Measurements from ENCODE around the gene FBXW7.

Gene FBXW7

GRCh38 chr4:152415980-152416379 lies 119.9 kb downstream of the FBXW7 start:
- no peak overlapping the region for H3K4me3 Mint-ChIP-seq
- H3K27ac Mint-ChIP-seq, result no peak overlapping the region
- peaks cover 56% of the 10 kb centered on the region for H3K4me1 Mint-ChIP-seq
- no peaks in the 10 kb centered on the region for H3K9me3 Mint-ChIP-seq
- H3K36me3 Mint-ChIP-seq, result peaks cover 4% of the 10 kb centered on the region
- H3K27me3 Mint-ChIP-seq, result no peaks in the 10 kb centered on the region

GRCh38 chr4:152408514-152409327 lies 127.2 kb downstream of the FBXW7 start:
- peaks cover 12% of the 10 kb centered on the region for H3K36me3 Mint-ChIP-seq
- H3K4me3 Mint-ChIP-seq, result no peak overlapping the region
- H3K27me3 Mint-ChIP-seq, result no peaks in the 10 kb centered on the region
- peaks cover 15% of the 10 kb centered on the region for H3K4me1 Mint-ChIP-seq
- H3K27ac Mint-ChIP-seq, result no peak overlapping the region
- H3K9me3 Mint-ChIP-seq, result no peaks in the 10 kb centered on the region

- Mint-ChIP-seq H3K4me1 (peaks cover 41% of the 10 kb centered on the region), H3K9me3 (no peaks in the 10 kb centered on the region), H3K27ac (no peak overlapping the region), H3K36me3 (peaks cover 22% of the 10 kb centered on the region), H3K27me3 (no peaks in the 10 kb centered on the region), H3K4me3 (no peak overlapping the region)
These were observed 134.5 kb downstream of the FBXW7 start for GRCh38 chr4:152401424-152401823.

GRCh38 chr4:152399246-152399645 lies 136.6 kb downstream of the FBXW7 start:
- no peaks in the 10 kb centered on the region for H3K9me3 Mint-ChIP-seq
- H3K4me3 Mint-ChIP-seq, result no peak overlapping the region
- no peaks in the 10 kb centered on the region for H3K27me3 Mint-ChIP-seq
- peaks cover 22% of the 10 kb centered on the region for H3K36me3 Mint-ChIP-seq
- peaks cover 58% of the 10 kb centered on the region for H3K4me1 Mint-ChIP-seq
- no peak overlapping the region for H3K27ac Mint-ChIP-seq

GRCh38 chr4:152398060-152398459 lies 137.8 kb downstream of the FBXW7 start:
- H3K4me3 Mint-ChIP-seq, result no peak overlapping the region
- no peaks in the 10 kb centered on the region for H3K9me3 Mint-ChIP-seq
- H3K27me3 Mint-ChIP-seq, result no peaks in the 10 kb centered on the region
- peaks cover 26% of the 10 kb centered on the region for H3K36me3 Mint-ChIP-seq
- H3K4me1 Mint-ChIP-seq, result peaks cover 61% of the 10 kb centered on the region
- no peak overlapping the region for H3K27ac Mint-ChIP-seq

GRCh38 chr4:152394791-152395190 lies 141.1 kb downstream of the FBXW7 start:
- H3K36me3 Mint-ChIP-seq, result peaks cover 15% of the 10 kb centered on the region

GRCh38 chr4:152392079-152392478 lies 143.8 kb downstream of the FBXW7 start:
- Mint-ChIP-seq H3K36me3 (peaks cover 18% of the 10 kb centered on the region), H3K9me3 (no peaks in the 10 kb centered on the region)

More at GRCh38 chr4:152394791-152395190, 141.1 kb downstream of the FBXW7 start:
- H3K4me3 Mint-ChIP-seq, result no peak overlapping the region
- H3K4me1 Mint-ChIP-seq, result peaks cover 51% of the 10 kb centered on the region
- H3K9me3 Mint-ChIP-seq, result no peaks in the 10 kb centered on the region
- H3K27me3 Mint-ChIP-seq, result no peaks in the 10 kb centered on the region
- H3K27ac Mint-ChIP-seq, result no peak overlapping the region

GRCh38 chr4:152390216-152390615 lies 145.7 kb downstream of the FBXW7 start:
- Mint-ChIP-seq H3K4me3 (no peak overlapping the region), H3K4me1 (peaks cover 42% of the 10 kb centered on the region), H3K27me3 (no peaks in the 10 kb centered on the region), H3K9me3 (no peaks in the 10 kb centered on the region), H3K36me3 (peaks cover 14% of the 10 kb centered on the region), H3K27ac (no peak overlapping the region)

More at GRCh38 chr4:152392079-152392478, 143.8 kb downstream of the FBXW7 start:
- Mint-ChIP-seq H3K27me3 (no peaks in the 10 kb centered on the region), H3K4me1 (peaks cover 44% of the 10 kb centered on the region), H3K4me3 (no peak overlapping the region), H3K27ac (no peak overlapping the region)

- Mint-ChIP-seq H3K27me3 (no peaks in the 10 kb centered on the region), H3K36me3 (peaks cover 12% of the 10 kb centered on the region), H3K9me3 (no peaks in the 10 kb centered on the region), H3K4me1 (peaks cover 39% of the 10 kb centered on the region), H3K27ac (no peak overlapping the region), H3K4me3 (no peak overlapping the region)
These were observed 146.5 kb downstream of the FBXW7 start for GRCh38 chr4:152389359-152389758.

- H3K27ac Mint-ChIP-seq, result no peak overlapping the region
- H3K9me3 Mint-ChIP-seq, result no peaks in the 10 kb centered on the region
- peaks cover 45% of the 10 kb centered on the region for H3K4me1 Mint-ChIP-seq
- H3K4me3 Mint-ChIP-seq, result no peak overlapping the region
- H3K36me3 Mint-ChIP-seq, result peaks cover 6% of the 10 kb centered on the region
- H3K27me3 Mint-ChIP-seq, result no peaks in the 10 kb centered on the region
These were observed 150.3 kb downstream of the FBXW7 start for GRCh38 chr4:152385551-152385950.

GRCh38 chr4:152382057-152382785 lies 153.7 kb downstream of the FBXW7 start:
- Mint-ChIP-seq H3K27ac (peak overlapping the region; percentile 53), H3K9me3 (no peaks in the 10 kb centered on the region), H3K27me3 (no peaks in the 10 kb centered on the region), H3K36me3 (peaks cover 2% of the 10 kb centered on the region), H3K4me1 (peaks cover 33% of the 10 kb centered on the region), H3K4me3 (peak overlapping the region; percentile 73)

GRCh38 chr4:152380919-152381318 lies 155.0 kb downstream of the FBXW7 start:
- H3K4me1 Mint-ChIP-seq, result peaks cover 29% of the 10 kb centered on the region
- H3K4me3 Mint-ChIP-seq, result no peak overlapping the region
- no peaks in the 10 kb centered on the region for H3K9me3 Mint-ChIP-seq
- H3K27me3 Mint-ChIP-seq, result no peaks in the 10 kb centered on the region
- H3K36me3 Mint-ChIP-seq, result peaks cover 2% of the 10 kb centered on the region
- no peak overlapping the region for H3K27ac Mint-ChIP-seq

GRCh38 chr4:152380185-152380584 lies 155.7 kb downstream of the FBXW7 start:
- H3K9me3 Mint-ChIP-seq, result no peaks in the 10 kb centered on the region
- peaks cover 2% of the 10 kb centered on the region for H3K36me3 Mint-ChIP-seq
- peaks cover 24% of the 10 kb centered on the region for H3K4me1 Mint-ChIP-seq
- no peak overlapping the region for H3K4me3 Mint-ChIP-seq
- no peaks in the 10 kb centered on the region for H3K27me3 Mint-ChIP-seq
- no peak overlapping the region for H3K27ac Mint-ChIP-seq

- no peaks in the 10 kb centered on the region for H3K9me3 Mint-ChIP-seq
- peaks cover 4% of the 10 kb centered on the region for H3K36me3 Mint-ChIP-seq
- peak overlapping the region; percentile 9 for H3K27ac Mint-ChIP-seq
- H3K27me3 Mint-ChIP-seq, result no peaks in the 10 kb centered on the region
- H3K4me1 Mint-ChIP-seq, result peaks cover 14% of the 10 kb centered on the region
- no peak overlapping the region for H3K4me3 Mint-ChIP-seq
These were observed 161.1 kb downstream of the FBXW7 start for GRCh38 chr4:152374606-152375285.

- H3K4me3 Mint-ChIP-seq, result no peak overlapping the region
- peaks cover 20% of the 10 kb centered on the region for H3K4me1 Mint-ChIP-seq
- H3K27me3 Mint-ChIP-seq, result no peaks in the 10 kb centered on the region
- H3K27ac Mint-ChIP-seq, result no peak overlapping the region
- H3K9me3 Mint-ChIP-seq, result no peaks in the 10 kb centered on the region
- H3K36me3 Mint-ChIP-seq, result peaks cover 4% of the 10 kb centered on the region
These were observed 161.7 kb downstream of the FBXW7 start for GRCh38 chr4:152374153-152374552.

- no peaks in the 10 kb centered on the region for H3K9me3 Mint-ChIP-seq
- H3K4me1 Mint-ChIP-seq, result peaks cover 24% of the 10 kb centered on the region
- H3K36me3 Mint-ChIP-seq, result peaks cover 2% of the 10 kb centered on the region
- H3K27ac Mint-ChIP-seq, result no peak overlapping the region
- H3K27me3 Mint-ChIP-seq, result no peaks in the 10 kb centered on the region
- H3K4me3 Mint-ChIP-seq, result no peak overlapping the region
These were observed 163.4 kb downstream of the FBXW7 start for GRCh38 chr4:152372444-152372843.

All from activated naive CD4-positive, alpha-beta T cell treated with anti-CD3 and anti-CD28 coated beads, Interleukin-2, amount 50 U/mL, for 24 hours (primary cell).